Stimulated activated CD4-positive, alpha-beta T cell treated with anti-CD3 and anti-CD28 coated beads, Interleukin-2, amount 100 ng/mL, for 24 hours (primary cell): ENCODE results near the gene NRARP.

Experiments used
- DNase-seq, 2 donors: peaks; one replicate each; pipeline ENCODE4 v3.0.0-alpha.2; 2020

Gene NRARP

DNA sequence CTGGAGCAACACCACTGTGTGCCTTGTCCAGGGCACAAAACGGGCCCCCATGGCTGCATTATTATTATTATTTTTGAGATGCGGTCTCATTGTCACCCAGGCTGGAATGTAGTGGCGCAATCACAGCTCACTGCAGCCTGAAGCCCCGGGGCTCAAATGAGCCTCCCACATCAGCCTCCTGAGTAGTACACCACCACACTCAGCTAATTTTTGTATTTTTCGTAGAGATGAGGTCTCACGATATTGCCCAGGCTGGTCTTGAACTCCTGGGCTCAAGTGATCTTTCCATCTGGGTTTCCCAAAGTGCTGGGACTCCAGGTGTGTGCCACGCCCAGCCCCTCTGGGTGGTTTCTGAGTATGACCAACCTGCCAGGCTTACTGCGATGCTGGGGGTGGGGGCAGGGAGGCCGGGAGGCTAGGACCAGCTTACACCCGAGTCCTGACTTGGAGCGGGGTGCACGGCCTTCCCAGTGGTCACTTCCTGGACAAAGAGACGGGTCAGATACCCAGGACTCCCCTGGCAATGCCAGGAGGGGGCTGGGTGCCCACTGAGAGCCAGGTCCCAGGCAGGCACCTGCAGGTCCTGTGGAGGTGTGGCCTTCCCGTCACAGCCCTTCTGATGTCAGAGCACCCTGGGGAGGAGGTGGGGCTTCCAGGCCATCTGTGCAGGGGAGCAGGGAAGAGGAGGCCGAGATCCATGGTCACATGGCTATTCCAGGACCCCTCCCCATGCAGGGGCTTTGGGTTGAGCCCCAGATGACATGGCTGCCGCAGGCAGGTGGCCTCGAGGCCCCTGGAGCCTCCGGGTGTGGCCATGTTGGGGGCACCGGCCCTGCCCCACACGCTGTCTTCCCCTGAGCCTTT is 8.3 kb upstream of the NRARP start:
- no peak for DNase-seq

DNA sequence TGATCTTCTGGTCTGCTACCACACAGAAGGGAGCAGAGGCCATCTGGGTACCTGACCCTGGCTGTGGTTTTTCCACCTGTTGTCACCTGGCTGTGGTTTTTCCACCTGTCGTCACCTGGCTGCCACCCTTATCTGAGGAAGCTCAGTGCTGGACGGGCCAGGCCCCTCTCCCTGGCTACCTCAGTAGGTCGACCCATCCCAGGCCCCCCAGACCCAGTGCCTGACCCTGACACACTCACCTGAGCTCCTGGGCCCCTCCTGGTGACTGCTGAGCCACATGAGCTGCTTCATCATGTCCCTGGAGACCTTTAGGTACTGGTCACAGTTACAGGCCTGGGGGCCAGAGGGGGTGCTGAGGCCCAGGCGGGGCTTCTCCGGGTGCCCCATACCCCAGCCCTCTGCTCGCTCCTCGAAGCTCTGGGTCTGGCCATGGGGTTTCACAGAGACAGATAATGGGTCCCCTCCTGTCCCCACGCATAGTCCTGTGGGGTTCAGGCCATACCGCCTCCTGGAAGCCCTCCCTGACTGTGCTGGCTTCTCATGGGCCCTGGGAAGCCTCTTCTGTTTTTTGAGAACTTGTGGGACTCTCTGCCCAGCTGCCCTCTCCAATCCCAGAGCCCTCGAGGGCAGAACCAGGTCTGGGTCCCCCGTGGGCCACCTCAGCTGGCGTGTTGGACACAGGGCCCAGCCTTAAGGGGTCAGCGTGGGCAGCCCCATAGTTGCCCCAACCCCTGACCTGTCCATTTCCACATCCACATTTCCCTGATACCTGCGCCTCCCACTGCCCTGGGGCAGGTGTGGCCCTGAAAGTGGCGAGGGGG is 7.5 kb upstream of the NRARP start:
- DNase-seq, result no peak

DNA sequence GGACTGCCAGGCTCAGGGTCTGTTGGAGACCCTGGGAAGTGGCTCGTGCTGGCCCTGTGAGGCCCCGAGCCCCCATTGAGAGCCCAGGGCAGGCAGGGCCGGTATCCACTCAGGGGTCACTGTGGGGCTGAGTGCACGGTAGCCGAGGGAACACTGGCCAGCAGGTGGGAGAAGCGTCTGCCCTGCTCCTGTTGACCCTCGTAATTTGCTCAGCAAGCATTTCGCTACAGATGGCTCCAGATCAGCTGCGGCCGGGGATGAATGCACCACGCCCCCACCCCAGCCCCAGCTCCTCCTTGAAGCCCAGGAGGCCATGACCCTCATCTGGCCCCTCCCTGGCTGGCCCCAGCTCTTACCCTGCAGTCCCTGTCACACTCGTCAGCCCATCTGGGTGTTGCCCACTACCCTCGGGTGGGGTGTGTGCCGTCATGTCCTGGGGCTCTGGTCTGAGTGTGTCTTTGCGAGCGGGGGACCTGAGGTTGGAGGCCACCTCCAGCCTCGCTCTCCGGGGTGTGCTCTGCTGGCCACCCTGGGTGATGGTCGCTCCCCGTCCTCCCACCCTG is 6.1 kb upstream of the NRARP start:
- no peak for DNase-seq

DNA sequence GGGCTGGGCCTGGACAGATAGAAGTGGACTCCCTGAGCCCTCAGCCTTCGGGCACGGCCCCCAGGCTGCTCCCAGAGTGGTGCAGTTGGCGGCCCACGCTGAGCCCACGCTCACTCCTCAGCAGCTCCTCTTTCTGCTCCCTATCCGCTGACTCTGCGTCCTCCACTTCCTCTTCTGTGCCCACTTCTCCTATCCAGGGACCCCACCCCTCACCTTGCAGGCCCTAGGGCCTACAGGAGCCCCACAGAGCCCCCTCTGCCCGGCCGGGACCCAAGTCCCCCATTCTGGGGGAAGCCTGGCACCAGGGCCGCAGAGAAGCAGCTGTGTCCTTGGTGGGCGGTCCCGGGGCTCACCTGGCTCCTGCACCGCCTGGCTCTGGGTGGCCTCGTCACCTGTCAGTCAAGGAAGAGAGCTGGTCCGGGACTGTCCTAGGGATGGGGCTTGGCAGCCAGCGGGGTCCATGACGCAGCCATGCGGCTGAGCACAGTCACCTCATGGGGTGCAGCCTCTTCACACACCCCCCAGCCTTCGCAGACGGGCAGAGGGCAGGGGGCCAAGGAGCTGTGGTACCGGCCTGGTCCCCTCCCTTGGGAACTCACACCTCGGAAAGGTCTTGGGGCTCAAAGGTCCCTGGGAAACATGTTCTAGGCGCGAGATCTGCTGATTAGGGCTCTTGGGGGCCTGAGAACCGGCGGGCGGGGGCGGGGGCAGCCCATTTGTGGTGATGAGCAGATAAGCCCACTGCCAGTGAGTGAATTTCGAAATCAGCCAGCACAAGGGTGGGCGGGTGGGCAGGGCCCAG is 5.4 kb upstream of the NRARP start:
- no peak for DNase-seq

DNA sequence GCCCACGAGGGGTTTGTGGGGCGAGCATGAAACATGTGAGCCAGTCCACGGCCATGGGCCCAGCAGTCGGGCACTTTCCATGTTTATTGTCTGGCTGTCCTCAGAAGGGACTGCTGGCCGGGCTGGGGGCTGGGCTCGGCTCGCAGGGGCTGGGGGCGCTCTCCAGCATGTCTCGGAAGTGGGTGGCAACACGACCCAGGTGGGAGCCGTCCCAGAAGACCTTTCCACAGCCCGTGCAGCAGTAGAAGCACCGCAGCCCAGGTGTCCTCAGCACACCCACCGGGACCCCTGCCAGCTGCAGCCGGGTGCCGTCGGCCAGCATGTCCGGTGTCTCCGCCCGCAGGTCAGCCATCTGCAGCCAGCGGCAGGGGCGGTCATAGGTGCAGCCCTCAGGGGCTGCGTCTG is 4.8 kb upstream of the NRARP start:
- no peak for DNase-seq

DNA sequence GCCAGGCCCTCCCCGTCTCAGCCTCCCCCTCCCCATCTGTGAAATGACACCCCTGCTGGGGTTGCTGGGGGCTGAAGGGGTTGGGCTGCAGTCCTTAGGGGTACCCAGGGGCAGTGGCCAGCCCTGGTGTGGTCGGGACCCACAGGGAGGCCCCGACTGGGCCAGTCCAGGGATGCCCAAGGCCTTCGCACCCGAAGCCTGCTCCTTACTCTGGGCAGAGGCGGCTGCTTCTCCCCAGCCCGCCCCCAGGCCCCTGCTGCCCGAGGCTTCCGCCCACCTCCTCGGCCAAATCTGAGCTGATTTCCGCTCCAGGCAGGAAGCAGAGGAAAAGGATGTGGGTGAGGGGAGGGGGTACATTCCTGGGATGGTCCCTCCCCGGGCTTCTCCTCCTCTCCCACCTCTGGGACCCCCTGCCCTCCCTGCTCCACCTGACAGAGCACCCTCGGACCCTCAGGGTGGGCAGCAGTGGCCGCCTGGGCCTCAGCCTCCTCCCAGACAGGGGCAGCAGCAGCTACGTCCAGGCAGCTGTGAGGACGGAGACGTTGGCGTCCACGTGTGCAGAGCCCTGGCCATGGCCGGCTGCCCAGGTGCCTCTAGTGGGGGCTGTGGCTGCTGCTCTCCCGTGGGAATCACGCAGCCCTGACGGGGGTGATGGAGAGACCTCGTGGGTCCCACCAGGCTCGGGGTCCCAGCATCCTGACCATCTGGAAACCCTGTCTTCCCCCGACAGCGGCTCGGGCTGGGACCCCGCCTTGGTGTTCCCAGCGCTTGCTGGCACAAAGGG is 4.2 kb upstream of the NRARP start:
- no peak for DNase-seq

DNA sequence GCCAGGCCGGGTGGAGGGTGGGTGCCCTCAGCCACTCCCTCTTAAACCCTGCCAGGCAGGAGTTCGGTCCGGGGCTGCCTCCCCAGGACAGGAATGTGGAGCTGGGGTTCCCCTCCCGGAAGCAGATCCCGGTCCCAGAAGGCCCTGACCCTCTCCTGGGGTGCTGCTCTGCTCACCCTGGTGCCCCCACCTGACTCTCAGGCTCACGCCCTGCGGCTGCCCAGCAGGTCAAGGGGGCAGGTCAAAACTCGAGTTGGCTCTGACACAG is 3.7 kb upstream of the NRARP start:
- DNase-seq, result no peak

DNA sequence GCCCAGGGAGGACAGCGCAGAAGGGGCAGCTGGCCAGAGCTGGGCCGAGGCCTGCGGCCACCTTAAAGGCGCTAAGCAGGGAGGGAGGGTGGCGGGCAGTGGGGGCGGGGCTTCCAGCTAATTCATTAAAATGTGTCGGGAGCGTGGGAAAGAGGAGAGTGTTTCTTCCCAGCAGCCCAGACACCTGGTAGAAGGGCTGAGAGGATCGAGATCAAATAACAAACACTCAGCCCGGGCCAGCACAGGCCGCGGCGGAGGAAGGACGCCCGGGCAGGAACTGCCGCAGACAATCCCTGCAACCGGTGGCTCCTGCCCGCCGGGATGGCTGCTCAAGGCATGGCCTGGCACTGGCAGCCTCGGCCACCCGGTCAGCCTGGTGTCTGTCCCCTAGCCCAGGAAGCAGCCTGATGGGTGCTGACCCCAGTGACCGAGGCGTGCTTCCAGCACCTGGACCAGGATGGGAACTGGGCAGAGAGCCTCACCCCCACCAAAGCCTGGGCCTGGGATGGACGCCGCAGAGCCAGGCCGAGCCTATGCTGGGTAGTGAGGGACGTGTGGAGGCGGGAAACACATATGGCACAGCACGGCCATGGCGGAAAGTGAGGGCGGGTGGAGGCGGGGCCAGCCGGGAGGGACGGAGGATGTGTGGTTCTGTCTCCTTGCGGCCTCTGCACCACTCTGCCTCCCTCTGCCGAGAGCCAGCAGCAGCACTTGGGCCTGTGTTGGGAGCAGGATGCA is 3.2 kb upstream of the NRARP start:
- peak; percentile 63 to 78 for DNase-seq

DNA sequence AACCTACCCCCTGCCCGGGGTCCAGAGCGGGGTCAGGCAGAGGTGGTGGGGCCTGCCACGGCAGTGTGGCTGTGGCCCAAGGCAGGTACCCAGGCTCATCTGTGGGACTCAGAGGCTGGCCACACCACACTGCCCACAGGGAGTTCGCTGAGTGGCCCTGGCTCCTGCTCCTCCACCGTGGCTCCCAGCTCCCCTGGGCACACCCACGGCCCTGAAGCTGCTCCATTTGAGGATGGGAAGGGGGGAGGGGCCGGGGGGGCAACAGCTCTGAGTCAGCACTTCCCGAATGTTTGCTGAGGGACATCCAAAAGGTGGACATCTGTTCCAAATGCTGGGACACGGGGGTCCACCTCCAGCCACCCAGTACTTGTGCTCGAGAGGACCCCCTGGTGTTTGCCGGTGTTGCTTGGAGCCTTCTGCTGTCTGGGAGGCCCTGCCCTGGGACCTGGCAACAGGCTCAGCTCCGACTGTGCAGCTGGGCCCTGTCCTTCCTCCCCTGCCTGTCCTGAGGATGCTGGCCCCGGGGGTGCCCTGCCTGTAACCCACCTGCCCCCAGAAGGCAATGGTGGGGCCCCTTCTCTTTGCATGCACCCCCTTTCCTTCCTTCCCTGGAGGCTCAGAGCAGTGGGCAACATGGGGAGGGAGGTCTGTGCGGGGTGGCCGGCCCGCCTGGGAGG is 2.5 kb upstream of the NRARP start:
- DNase-seq, result no peak

DNA sequence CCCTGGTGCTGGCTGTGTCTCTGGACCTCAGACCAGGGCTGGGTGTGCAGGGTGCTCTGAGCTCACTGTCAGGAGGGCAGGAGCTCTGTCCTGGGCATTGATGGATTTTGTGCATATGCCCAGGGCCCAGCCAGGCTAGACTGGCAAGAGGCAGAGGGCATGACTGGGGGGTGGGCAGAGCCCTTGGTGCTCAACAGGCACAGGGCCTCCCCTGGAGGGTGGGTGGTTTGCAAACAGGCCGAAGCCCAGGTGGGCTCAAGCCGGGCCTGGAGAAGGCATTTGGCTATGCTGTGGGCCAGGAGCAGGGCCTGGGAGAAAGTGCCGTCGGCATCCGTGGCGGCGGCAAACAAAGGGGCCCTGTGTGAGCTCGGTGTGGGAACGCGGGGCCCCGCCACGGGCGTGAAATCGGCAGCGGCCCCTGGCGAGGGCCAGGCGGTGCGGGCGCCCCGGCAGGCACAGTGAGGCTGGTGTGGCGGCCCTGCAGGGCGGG is 1.9 kb upstream of the NRARP start:
- DNase-seq, result no peak

DNA sequence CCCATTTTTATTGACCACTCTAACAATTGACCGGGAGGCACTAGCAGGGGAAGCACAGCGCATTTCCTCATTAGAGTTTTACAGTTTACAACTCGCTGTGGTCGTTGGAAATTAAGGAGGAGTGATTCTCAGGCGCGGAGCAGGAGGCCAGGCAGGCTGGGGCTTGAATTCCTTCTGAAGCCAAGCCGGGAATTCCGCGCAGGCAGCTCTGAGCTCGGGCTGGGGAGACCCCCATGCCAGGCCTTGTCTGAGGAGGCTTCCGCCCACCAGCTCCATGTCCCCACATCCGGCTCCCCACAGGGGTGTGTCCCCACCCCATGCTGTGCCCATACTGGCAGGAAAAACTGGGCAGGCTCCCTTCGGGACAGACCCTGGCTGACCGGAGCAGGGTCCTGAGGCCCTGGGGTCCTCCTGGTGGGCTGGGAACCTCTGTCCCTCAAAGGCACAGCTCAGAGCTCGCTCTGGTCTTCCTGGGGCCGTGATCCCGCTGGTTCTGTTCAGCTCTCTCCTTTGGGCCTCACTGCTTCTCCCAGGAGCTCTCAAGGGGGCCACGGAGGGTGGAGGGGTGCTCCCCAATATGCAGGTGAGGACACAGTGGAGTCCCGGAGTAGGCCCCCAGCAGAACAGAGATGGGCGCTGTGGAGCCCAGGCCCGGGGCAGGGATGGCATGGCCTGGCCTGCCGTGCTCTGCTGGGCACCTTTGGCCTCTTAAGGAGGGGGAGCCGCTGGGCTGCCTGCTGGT is 1.3 kb upstream of the NRARP start:
- no peak for DNase-seq

DNA sequence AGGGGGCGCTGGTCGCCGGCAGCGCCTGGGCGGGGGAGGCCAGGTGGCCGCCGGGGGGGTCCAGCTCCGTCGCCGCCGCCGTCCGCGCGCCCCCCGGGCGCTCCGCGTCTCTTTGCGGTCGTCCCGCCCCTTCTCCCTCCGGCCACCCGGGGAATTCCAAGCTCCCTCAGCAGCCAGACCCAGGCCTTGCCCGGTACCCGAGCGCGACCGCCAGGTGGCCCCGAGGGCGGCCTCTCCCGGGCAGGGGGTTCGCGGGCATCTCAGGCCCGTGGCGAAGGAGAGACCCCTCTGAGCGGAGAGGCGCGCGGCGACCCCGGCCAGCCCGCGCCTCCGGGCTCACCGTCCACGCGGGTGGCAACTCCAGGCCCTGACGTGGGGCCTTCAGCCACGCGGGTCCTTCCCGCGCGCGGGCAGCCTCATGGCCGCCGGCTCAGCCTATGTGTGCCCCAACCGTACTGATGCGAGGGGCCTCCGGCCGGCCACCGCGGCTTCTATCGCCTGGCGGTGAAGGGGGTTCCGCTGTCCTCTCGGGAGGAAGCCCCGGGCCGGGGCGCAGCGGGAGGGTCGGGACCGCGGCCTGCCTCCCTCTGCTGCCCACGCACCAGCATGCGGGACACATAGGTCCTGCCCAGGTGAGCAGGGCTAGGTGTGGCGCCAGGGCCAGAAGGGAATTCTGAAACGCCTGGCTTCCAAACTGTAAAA is 529 bp upstream of the NRARP start:
- no peak for DNase-seq

DNA sequence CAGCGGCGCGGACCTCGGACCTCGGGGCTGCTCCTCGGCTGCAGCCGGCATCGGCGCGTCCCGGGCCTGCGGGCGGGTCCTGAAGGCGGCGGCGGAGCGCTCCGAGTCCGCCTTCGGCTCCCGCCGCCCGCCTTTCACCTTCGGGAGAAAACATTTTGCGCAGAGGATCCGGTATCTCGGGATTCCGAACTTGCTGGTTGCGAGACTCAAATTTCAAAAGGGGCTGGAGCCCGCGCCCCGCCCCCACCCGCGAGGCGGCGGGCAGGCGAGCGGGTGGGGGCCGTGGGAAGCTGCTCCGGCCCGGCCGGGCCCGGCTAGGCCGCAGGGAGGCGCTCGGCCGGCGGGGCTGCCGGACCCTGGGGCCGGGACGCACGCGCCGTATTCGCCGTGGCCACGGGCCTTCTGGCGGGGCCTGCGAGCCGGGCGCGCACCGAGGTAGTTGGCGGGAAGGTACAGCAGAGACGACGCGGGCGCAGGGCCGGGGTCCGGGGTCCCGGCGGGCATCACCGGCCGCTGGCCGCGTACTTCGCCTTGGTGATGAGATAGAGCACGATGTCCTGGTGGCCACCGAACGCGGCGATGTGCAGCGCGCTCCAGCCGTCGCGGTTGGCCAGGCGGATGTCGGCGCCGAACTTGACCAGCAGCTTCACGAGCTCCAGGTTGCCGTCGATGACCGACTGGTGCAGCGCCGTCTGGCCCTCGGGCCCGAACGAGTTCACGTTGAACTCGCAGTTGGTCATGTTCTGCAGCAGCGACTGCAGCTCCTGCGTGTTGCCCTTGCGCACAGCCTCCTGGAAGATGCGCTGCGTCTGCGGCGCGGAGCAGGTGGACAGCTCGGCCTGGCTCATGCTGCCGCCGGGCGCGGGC is 757 bp downstream of the NRARP start:
- peak in 1 of 2 donors; percentile 52 for DNase-seq

DNA sequence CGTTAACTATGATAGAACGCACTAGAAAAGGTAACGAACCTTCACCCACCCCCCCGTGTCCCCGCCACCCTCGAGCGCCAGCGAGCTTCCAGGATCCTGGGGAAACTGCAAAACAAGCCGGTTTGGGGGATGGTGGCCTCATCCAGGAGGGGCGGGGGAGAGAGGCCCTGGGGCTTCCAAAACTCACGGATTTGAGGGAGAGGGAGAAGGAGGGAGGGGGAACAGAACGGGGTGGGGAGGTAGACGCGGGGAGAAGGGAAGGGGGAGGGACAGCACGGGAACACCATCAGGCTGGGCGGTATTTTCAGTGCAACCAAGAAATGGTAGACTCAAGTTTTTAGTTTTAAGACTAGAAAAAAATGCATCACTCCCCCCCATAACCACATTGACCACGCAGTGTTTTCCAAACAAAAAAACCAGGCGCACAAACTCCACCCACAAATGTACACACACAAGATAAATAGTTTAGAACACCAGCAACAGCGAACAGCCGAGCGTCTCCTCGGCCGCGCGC is 1.4 kb downstream of the NRARP start:
- no peak for DNase-seq

DNA sequence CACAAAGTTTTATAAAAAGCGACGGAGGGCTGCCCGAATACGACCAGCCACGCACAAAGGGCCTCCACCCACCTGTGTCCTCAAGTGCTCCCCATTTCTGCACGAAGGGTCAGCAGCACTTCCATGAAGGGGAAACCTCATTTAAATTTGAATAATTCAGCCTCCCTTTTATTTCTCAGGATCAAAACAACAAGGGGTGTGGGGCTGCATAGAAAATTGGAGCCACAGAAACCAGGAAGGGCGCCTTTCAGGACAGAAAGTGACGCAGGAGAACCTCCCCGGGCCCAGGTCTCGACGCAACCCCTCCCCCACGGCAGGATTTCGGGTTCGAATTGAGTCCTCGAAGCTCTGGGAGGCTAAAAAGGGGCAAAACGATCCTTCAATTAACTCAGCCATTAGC is 2.1 kb downstream of the NRARP start:
- DNase-seq, result no peak

DNA sequence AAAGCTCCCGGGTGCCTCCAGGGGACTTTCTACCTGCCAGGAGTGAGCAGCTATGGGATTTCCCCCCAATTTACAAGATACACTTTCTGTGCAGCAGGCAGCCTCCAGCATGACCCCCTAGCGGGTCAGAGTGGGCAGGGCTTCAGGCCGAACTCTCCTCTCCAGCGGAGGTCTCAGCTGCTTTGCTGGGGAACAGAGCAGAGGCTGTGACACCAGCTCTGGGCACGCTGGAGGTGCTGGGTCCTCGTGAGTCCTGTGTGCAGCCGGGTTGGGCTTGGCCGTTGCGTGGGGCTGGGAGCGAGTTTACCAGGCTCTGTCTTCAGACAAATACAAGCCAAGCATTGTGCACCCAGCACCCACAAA is 2.9 kb downstream of the NRARP start:
- DNase-seq, result no peak

DNA sequence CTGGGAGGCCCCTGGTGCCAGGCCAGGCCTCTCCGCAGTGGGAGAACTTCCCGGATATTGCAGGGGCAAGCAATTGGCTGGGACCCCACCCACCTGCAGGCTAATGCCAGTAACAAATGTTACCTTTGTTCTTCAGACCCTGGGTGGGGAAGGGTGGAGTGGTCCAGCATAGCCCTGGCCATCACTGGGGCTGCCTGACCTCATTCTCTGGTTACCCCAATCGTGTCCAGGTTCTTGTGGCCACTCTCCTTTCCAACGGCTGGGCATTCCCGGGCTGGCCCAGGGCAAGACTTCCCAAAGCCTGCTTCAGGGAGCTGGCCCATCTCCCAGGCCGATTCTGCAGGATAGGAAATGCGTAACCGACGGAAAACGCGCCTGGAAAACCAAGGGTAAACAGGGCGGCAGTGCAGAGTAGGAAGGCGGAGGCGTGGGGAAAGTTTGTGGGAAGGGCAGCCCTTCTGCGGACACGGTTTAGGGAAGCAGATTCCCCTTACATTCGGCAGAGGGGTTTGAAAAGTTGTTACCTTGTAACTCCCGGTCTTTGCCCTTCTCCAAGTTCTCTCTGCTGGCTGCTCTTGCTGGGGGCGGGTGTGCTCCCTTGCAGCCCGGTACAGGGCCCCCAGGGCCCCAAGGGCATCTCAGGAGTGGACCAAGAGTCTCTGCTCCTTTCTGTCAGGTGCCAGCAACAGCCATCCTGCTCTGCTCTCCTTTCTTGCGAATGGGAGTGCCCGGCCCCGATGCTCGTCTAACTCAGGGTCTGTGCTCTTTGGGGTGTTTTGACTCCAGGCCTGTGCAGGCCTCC is 3.5 kb downstream of the NRARP start:
- no peak for DNase-seq

DNA sequence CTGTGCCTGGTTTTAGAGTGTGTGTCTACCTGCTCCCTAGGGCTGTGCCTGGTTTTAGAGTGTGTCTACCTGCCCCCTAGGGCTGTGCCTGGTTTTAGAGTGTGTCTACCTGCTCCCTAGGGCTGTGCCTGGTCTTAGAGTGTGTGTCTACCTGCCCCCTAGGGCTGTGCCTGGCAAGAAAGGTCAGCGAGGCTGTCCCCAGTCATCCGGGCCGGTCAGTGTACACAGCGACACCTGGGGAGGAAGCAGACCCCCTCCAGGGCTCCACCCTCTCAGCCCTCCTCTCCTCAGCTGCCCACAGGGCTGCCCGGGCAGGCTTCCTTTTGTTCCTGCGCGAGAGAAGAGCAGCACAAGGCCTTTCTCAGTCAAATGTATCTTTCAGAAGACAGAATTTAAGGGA is 4.1 kb downstream of the NRARP start:
- DNase-seq, result no peak
